Measurements from ENCODE around the gene COQ6.
"Not testable (repeated sequence)": the region's sequence is repeated elsewhere in the genome, so short reads cannot be mapped to it uniquely, and the experiment has no call there.

The COQ6 gene

DNA sequence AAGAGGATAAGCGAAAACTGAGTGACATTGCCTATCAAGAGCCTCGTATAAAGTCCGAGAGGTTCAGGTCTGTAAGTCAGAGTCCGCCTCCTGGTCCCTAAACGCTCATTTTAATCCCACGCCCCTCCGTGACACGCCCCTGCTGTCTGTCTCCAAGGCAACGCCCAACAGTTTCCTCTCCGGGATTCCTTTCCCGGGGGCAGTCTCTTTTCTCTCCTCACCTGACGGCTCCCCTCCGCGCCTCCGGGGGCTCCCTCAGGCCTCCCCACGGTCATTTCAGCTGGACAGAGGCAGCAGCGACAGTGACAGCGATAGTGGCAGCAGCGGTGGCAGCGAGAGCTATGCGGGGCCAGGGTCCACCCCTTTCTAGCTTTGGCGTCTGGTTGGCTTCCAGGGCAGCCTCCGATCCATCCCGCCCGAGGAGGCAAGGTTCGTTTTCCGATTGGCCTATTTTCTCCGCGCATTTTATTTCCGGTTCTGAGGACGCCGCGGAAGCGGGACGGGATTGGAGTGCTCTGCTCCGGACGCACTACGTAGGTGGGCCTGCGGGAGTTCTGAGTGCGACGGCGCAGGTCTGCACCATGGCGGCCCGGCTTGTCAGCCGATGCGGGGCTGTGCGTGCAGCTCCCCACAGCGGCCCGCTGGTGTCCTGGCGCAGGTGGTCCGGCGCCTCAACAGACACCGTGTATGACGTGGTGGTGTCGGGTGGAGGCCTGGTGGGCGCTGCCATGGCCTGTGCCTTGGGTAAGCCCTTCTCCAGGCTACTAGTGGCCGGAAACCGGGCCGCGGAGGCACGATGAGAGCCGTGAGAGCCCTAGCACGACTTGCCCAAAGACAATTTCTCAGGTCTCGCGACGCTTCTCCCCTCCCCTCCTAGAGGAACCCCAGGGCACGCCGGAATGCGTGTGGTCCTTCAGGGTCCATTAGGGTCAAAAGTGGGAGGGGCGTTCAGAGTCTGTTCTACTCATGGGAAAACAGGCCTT, at the start of gene COQ6, which contains the start of gene FAM161B:
Gene COQ6, plus strand, starts transcription at position 551 of the 983 bp plus-strand sequence. Its CDS starts 31 bp downstream, at position 582.
Gene FAM161B, minus strand, starts transcription at position 343 of the 983 bp plus-strand sequence. Its CDS starts 68 bp downstream, at position 275.
- DNase-seq (ENCODE audit: low spot score), result peak; percentile 87

DNA sequence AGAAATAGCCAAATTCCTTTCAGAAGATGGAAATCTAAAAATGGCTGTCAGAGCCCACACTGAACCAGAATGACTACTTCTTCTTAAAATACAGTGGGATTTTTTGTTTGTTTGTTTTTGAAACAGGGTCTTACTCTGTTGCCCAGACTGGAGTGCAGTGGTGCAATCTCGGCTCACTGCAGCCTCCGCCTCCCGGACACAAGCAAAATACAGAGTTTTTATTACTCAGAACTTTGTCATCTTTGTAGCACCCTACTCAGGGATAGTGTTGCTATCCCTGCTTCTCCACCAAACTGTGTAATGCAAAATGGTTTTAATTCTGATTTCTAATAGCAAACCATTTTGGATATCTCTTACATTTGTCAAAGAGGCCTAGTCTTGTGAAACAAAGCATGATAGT, 47.1 kb upstream of the COQ6 start:
- DNase-seq (ENCODE audit: low spot score), result no peak

DNA sequence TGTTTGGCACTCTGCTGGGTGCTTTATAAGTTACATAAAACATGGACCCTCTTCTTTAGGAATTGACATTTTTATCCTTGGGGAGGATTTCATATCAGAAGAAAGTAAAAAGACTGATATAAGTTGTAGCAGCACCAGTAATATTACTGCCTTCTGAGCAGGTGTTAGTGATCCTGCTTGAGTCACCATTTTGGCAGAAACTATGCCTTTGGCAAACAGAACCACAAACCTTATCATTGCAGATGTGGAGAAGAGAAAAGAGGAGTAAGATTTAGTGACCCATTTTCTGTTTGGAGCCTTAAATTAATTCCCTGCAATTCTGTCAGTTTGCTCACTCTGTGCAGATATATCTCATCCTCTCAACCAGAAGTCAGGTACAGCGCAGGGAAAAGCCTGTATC, 40.4 kb upstream of the COQ6 start:
- DNase-seq (ENCODE audit: low spot score), result no peak

DNA sequence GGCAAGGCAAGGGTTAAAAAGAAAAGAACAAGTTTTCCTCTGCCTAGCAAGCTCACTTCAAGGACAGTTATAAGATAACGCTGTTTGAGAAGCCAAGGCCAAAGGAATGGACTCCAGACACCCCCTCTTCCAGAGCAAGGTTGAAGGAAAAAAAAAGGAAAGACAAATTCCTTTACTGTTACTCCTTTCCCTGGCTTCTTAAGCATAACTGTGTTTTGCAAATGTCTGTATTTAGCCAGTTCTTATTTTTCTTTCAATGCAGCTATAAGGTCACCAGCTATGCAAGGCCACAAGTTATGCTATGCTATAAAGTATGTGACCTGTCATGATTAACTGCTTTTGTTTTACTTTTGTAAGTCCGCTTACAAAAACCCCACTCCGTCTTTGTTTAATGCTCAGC, 36.8 kb upstream of the COQ6 start:
- DNase-seq (ENCODE audit: low spot score), result no peak

DNA sequence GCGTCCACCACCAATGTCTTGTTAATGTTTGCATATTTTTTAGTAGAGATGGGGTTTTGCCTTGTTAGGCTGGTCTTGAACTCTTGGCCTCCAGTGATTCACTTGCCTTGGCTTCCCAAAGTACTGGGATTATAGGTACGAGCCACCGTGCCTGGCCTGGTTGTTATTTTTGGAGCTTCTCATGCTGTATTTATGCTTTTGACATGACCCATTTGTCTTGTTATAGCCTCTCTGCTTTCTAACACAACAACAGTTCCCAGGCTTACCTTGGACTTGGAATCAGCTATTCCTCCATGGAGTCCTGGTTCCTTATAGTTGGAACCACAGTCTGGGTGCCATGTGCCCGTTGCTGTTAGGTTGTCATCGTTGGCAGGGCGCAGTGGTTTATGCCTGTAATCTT, 33.8 kb upstream of the COQ6 start:
- DNase-seq (ENCODE audit: low spot score), result no peak

DNA sequence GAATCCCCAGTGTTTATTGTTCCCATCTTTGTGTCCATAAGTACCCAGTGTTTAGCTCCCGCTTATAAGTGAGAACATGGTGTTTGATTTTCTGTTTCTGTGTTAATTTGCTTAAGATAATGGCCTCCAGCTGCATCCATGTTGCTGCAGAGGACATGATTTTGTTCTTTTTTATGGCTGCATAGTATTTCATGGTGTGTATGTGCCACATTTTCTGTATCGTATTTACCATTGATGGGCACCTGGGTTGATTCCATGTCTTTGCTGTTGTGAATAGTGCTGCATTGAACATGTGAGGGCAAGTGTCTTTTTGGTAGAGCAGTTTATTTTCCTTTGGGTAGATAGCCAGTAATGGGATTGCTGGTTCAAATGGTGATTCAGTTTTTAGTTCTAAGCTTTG, 30.6 kb upstream of the COQ6 start:
- DNase-seq (ENCODE audit: low spot score), result not testable (repeated sequence)

DNA sequence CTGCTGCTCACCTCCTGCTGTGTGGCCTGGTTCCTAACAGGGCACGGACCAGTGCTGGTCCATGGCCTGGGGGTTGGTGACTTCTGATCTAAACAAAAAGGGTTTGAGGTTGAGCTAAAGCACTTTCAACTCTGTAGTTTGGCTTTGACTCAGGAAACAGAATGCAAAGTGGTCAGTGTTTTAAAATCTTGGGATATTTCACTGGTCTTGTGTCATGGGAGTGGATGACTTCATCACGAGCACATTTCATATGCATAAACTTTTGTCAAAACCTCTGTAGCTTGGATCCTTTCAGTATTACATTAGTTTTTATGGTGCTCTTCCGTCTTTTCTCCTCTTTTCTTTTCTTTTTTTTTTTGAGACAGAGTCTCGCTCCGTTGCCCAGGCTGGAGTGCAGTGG, 25.8 kb upstream of the COQ6 start:
- no peak for DNase-seq (ENCODE audit: low spot score)

DNA sequence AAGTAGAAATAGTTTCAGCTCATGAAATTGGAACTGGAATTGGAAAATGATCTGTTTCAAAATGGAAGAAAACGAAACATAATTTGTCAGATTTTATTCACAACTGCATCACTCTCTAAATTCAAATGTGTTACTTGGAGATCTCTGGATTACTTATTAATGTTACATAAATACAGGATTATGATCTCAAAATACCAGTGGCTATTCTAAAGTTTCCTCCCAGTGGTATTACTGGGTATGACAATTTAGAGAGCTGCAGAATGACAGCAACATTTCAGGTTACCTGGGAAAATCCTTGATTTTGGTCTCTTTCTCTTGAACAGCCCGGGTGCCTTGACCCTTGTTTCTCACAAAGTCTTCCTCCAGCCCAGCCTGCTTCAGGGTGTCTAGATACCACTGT, 14.4 kb upstream of the COQ6 start:
- DNase-seq (ENCODE audit: low spot score), result peak; percentile 49

DNA sequence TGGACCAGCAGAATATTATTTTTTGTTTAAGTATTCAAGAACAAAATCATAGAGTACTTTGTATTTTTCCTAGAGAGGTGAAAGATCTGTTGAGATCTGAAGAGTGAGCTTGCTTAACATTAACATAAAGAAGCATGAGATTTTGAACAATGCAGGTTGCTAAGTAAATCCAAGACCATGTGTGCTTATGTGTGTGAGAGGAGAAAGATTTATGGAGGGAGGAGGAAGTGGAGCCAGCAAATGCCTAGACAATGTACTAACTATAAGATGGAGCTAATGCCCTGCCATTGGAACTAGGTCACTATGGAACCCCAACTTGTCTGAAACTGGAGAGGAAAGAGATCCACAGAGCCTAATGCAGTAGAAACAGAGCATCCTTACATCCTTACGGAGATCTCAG, 13.6 kb upstream of the COQ6 start:
- no peak for DNase-seq (ENCODE audit: low spot score)

DNA sequence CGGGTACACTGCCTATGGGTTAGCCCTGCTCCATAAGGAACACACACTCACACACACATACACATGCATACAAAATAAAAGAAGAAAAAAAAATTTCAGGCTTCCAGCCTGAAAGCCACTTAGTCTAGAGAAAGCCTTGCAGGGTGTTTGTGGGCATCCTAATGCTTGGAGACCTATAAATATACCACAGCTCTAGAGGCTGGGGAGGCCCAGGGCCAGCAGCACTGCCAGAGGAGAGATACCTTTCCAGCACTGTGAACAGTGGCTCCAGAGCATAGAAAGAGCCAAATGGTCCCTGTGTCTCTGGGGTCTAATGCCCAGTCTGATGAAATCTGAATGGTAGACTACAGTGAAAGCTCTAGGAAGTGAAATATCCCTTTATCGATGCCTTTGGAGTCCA, 13.1 kb upstream of the COQ6 start:
- no peak for DNase-seq (ENCODE audit: low spot score)

DNA sequence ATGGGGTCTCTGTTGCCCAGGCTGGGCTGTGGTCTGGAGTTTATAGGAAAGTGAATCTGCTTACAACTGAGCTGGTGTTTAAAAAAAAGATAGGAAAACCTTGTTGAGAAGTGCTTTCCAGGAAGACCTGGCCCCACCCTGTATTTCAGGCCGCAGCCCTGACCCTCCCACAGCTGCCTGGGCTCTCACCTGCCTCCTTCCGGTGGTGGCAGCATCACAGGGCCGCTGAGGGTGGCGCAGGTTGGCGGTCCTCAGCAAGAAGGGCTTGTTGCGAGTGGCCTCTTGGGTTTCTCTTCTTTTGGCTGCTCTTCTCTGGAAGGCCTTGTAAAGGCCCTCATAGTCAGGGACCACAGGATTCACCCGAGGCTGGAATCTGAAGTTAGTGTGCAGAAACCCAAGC, 7.9 kb upstream of the COQ6 start:
- DNase-seq (ENCODE audit: low spot score), result no peak

DNA sequence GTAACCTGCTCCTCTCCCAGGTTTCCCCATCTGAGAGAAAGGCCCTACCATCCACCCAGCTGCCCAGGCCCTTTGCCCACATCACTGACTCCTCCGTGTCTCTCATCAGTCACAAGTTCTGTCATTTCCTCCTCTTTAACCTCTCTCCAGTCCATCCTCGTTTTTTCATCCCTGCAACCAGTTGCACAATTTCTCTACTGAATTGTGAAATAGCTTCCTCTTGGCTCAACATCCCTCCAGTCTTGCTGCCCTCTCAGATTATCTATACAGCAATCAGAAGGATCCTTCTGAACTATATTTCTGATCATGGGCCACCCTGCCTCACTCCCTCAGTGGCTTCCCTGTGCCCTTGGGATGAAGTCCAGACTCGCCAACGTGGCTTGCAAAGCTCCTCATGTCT, 7.0 kb upstream of the COQ6 start:
- DNase-seq (ENCODE audit: low spot score), result no peak

DNA sequence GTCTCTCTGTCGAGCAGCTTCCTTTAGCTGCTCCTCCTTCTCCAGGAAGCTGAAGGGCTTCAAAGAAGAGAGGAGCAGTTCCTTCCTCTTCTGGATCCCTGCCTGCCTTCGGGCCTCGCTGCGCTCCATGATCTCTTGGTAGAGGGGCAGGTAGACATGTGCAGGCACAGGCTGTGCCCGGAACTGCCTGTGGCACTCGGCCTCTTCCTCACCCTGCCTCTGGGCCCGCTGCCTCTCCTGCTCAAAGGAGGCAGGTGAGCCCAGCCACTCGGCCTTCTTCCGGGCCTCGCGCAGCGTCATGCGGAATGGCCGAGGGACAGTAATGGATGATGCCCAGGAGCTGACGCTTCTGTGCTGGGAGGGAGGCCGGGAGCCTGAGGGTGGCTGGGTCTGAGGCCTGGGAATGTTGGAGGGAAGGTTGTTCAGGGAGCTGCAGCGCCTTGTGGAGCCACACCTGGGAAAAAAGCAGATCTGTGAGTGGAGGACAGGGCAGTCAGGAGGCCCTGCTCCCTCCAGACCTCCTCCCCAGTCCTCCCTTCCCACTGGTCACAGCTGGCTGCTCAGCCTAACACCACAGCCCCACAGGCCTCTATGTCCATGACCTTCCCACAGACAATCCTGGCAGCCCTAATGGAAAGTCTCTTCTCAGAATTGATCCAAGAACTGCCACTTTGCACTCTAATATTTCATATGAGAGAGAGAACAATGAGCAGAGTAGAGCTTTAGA, 5.5 kb upstream of the COQ6 start:
- DNase-seq (ENCODE audit: low spot score), result no peak

DNA sequence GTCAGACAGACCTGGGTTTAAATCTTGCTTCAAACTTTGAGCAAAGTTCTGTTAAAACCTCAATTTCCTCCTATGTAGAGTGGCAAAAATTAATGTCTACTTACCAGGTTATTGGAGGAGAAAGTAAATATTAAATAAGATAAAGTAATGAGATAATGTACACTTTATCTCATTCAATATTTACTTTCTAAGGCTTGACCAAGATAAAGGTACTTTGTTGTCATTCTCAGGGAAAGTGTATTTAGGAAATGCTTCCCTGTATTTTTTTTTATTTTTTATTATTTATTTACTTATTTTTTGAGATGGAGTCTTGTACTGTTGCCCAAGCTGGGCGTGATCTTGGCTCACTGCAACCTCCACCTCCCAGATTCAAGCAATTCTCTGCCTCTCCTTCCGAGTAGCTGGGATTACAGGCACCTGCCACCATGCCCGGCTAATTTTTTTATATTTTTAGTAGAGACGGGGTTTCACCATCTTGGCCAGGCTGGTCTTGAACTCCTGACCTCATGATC, 4.9 kb upstream of the COQ6 start:
- no peak for DNase-seq (ENCODE audit: low spot score)

DNA sequence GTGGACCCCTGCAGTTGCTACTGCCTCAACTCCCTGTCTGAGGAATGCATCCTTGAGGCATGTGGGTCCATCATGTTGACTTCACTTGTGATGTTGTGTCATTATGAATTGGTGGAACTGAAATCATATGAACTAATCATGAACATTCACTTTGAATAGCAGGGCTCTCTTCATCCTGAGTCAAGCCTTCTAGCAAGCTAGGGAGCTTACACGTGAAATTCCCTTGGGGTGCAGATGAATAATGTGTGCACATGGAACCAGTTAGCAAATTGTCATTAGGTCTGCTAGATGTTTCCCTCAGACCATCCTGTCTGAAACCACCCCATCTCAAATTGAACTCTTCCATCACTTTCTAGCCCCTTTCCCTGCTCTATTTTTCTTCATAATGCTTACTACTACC, 3.6 kb downstream of the COQ6 start:
- no peak for DNase-seq (ENCODE audit: low spot score)

DNA sequence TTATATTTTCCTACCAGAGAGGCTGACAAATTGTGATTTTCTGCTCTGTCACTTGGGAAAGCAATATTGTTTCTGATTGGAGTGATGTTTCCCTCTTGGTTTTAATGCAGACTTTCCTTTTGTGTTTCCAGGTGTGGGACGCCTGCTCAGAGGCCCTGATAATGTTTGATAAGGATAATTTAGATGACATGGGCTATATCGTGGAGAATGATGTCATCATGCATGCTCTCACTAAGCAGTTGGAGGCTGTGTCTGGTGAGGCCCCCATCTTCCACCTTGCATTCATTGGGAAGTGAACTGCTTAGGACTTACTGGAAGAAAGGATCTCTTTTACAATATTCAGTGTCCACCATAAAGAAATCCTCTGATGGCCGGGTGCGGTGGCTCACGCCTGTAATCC, 5.6 kb downstream of the COQ6 start:
- no peak for DNase-seq (ENCODE audit: low spot score)

DNA sequence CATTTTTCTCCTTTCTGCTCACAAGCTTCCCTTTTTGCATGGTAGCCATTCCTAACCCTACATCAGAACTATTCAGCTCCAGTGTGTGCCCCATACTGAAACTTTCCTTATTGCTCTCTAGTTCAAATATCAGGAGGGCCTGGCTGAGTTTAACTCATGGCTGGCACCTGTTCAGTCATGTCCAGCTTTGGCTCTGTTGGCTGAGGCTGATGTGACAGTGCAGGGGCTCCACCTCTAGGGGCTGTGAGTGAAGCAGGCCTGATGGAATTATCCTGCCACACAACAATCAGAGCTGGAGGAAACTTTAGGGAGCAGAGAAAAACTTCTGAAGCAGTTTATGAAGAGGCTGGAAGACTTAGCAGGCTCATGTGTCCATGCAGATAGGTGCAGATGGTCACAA, 8.5 kb downstream of the COQ6 start:
- no peak for DNase-seq (ENCODE audit: low spot score)

DNA sequence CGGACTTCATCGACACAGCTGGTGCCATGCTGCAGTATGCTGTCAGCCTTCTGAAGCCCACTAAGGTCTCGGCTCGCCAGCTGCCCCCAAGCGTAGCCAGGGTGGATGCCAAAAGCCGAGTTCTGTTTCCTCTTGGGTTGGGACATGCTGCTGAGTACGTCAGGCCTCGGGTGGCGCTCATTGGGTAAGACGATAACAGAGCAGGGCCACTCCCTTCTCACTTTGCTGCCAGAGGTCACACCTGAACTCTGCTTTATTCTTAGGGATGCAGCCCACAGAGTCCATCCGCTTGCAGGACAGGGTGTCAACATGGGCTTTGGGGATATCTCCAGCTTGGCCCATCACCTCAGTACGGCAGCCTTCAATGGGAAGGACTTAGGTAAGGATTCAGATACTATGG, 11.1 kb downstream of the COQ6 start:
- DNase-seq (ENCODE audit: low spot score), result no peak

DNA sequence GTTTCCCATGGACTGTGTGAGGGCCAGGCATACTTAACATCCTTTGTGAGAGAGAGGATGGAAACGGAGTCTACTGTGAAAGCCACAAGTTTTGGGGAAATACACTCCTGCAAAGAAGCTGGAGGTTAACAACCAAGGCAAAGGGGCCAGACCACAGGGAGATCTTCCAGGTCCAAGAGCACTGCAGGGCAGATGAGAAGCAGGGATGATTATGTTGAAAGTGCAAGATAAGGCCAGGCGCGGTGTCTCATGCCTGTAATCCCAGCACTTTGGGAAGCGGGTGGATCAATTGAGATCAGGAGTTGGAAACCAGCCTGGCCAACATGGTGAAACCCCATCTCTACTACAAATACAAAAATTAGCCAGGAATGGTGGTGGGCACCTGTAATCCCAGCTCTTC, 15.1 kb downstream of the COQ6 start:
- no peak for DNase-seq (ENCODE audit: low spot score)

DNA sequence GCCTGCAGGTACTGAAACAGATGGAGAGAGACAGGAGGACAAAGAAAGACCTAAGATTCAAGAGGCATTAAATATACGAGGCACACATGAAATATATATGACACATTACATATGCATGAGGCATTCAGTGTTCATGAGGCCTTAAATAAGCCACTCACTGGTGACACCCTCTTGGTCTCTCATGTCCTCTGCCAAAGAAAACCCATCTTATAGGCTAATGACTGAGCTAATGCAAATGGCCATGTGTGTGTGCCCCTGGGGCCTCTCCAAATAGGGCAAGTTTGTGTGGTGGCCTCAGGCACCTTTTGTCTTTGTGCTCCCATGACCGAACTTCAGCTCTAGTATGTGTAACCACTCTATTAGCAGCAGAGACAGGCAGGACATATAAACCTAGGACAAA, 18.8 kb downstream of the COQ6 start:
- DNase-seq (ENCODE audit: low spot score), result no peak

DNA sequence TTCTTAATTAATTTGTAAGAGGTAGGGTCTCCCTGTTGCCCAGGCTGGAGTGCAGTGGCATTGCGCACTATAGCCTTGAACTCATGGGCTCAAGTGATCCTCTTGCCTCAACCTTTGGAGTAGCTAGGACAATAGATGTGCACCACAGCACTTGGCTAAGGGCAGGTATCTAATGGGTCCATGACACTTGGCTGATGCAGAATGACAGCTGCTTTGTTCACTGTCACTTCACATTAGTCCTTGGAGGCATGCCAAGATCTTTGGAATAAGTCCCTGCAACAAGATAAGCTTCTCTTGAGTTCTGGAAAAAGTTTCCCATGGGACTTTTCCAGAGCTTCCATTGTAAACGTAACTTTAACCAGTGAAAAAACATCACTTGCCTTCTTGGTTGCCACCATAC, 23.4 kb downstream of the COQ6 start:
- DNase-seq (ENCODE audit: low spot score), result no peak

DNA sequence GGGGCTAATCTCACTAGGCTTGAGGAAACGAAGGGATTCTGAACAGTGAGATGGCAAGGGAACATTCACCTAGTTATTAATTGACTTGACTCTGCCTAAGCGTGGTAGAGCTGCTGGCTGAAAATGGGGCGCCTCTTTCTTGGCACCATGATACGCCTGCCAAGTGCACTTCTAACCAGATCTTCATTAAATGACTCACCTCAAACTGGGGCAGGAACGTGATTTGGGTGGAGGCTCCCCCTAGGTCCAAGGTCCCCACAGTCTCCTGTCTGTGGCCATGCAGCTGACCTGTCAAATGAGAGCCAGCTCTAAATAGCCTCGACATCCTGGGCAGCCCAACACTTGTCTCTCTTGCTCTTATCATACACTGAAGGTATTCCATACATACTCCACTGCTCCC, 26.0 kb downstream of the COQ6 start:
- DNase-seq (ENCODE audit: low spot score), result no peak

DNA sequence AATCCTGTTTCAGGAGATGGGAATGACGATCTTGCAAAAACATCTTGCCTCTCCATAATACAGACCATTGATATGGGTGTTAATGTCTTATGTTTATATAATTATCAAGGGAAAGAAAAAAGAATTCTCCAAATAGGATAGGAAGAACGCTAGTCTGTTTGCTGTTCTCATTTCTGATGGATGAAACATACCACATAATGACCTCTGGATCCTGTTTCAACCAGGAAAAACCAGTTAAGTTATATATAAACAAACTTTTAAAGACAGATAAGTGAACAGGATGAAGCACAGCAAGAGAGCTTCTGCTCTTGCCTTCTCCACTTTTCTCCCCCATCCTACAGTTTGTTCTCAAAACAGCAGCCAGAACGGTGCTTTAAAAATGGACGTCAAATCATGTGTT, 27.8 kb downstream of the COQ6 start:
- no peak for DNase-seq (ENCODE audit: low spot score)
